HG02840 (cell line): ENCODE results near the gene AMMECR1L.
"Not testable (repeated sequence)": the region's sequence is repeated elsewhere in the genome, so short reads cannot be mapped to it uniquely, and the experiment has no call there.

Experiments
- ATAC-seq: cut with Tn5 transposase; IDR thresholded peaks from one replicate; pipeline ENCODE4 v1.9.1; 2021; ENCODE audit warnings: mild to moderate bottlenecking, moderate library complexity, moderate number of reproducible peaks; ENCODE audit not compliant: unreplicated experiment, low FRiP score

Gene AMMECR1L

DNA sequence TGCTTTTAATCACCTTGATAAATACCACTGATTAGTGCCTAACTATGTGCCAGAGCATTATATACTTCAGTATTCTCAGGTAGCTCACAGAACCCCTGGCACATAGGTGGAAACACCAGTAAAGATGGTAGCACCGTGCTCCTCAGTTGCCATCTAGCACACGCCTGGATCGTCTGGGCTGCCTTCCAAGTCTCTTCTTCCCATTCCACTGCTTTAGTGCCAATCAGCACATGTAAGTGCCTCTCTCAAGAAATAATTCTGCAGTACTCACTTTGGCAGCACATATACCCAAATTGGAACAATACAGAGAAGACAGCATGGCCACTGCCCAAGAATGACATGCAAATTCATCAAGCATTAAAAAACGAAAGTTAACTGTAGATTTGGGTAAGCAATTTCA is 40.8 kb downstream of the AMMECR1L start:
- no peak for ATAC-seq

DNA sequence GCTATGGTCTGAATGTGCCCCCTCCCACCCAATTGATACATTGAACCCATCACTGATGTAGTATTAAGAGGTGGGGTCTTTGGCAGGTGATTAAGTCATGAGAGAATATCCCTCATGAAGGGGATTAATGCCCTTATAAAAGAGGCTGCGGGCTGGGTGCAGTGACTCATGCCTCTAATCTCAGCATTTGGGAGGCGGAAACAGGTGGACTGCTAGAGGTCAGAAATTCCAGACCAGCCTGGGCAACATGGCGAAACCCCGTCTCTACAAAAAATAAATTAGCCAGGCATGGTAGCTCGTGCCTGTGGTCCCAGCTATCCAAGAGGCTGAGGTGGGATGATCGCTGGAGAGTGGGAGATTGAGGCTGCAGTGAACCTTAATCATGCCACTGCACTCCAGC is 42.1 kb downstream of the AMMECR1L start:
- ATAC-seq = no peak

DNA sequence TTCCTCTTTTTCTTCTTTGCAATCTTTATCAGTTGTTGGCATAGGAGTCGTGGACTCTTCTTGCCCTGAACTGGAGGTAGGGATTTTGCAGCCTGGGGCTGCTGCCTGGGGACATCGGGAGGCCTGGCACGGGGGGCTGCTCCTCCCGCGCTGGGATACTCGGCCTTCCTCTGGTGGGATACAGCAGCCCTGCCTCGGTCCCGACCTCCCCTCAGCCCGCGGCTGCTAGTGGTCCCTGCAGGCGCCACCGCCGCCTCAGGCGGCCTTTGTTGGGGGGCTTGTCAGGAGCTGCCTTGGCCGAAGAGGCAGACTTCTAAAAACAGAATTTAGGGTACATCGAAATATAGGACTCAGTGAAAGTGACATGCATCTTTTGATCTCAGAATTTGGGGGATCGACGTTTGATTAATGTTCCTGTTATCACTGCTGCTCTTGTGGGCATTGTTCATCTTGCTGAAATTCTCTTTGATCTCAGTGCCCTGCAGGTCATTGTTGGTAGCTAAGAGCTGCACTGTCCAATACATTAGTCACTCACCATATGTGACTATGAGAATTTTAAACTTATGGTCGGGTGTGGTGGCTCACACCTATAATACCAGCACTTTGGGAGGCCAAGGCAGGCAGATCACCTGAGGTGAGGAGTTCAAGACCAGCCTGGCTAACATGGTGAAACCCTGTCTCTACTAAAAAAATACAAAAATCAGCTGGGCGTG is 44.1 kb downstream of the AMMECR1L start:
- ATAC-seq = no peak

DNA sequence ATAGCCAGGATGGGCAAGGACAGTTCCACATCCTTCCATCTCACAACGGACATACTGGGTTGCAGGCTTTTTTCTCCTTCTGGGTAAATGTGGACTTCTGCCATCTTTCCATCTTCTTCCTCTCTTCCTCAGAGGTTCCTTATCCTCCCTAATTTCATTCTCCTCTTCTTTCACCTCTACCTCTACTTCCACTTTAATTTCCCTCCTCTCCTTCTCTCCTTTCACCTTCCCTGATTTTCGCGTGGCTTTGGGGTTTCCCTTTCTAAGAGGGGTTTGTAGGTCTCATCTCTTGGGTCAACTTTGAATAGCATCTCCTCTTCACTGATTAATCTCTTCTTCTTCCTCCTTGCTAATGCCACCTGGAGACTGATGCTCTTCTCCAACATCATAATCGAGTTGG is 44.9 kb downstream of the AMMECR1L start:
- no peak for ATAC-seq

GRCh38 chr2:127834951-127835350 is 50.8 kb downstream of the AMMECR1L start:
- no peak for ATAC-seq

GRCh38 chr2:127829845-127830246 is 55.9 kb downstream of the AMMECR1L start:
- peak; percentile 97 for ATAC-seq

- ATAC-seq = not testable (repeated sequence)
Measured at GRCh38 chr2:127826708-127827107, 59.0 kb downstream of the AMMECR1L start.

DNA sequence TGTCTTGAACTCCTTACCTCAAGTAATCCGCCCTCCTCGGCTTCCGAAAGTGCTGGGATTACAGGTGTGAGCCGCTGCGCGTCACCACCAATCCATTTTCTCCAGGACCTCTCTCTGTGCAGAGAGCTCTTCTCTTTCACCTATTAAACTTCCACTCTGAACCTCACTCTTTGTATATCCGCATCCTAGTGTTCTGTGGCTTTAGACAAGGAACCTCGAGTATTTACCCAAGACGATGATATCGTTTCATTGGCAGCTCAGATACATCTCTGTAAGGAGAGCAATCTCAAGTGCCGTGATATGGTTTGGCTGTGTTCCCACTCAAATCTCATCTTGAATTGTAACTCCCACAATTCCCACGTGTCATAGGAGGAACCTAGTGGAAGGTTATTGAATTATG is 59.7 kb downstream of the AMMECR1L start:
- no peak for ATAC-seq

DNA sequence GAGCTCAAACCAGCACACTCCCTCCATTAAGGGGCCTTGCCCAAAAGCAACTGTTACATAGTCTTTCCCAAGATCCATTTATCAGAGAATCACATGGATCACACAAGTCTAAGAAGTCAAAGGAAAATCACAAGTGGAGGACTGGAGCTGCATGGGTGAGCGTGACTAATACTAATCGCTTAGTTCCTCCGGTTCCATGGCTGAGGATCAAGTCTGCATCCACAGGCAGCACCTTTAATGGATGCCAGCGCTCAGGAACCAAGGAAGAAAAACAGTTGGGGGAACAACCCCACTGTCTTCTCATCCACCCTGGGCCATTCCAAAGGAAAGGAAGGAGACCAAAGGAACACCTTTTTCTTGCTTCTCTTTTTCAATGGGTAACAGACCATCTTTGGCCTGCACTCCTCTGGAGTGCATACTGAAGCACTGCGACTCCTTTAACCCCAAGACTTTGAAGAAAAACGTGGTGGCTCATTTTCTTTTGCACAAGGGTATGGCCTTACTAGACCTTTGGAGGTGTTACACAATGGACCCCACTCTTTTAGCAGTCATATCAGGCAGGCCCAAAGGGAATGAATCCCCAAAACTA is 65.6 kb downstream of the AMMECR1L start:
- no peak for ATAC-seq

DNA sequence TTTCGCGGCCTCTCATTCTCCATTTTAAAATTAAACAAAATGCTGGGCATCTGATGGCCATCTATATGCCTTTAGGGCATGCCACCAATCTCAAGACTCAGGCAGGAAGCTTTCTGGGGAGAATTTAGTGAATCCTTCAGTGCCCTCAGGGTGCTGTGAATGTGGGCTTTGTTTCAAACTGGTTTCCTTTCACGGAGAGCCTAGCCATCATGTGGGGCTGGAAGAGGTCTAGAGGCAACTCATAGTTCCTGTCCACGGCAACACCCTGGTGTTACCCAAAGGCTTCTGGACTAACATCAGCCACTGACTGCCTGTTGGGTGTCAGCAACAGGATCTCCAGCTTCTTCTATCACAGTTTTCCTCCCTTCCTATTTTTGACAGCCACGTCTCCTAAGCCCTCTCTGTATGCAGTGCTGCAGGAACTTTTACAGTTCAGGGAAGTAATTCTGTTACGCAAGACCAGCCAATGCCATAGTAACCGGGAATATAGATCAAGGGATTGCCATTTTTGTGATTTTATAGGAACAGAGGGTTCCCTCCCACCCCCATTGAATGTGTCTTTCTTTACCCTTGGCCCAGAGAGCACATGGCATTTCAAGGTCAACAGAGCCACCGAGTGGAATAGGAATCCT is 66.8 kb downstream of the AMMECR1L start:
- ATAC-seq = no peak

GRCh38 chr2:127818241-127818640 is 67.5 kb downstream of the AMMECR1L start:
- no peak for ATAC-seq

- ATAC-seq = no peak
Measured at GRCh38 chr2:127814677-127815076, 71.1 kb downstream of the AMMECR1L start.

DNA sequence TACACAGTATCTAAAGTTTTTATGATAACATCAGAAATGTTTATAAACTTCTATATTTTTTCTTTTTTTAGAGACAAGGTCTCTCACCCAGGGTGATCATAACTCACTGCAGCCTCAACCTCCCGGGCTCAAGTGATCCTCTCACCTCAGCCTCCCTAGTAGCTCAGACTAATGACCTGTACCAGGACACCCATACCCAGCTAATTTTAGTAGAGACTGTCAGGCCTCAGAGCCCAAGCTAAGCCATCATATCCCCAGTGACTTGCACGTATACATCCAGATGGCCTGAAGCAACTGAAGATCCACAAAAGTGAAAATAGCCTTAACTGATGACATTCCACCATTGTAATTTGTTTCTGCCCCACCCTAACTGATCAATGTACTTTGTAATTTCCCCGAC is 73.3 kb downstream of the AMMECR1L start:
- not testable (repeated sequence) for ATAC-seq
